SK-N-SH treated with all-trans-retinoic acid at 6 μM for 48 hours (cell line): Measurements from ENCODE around the gene MTA3.

Experiments
- ATAC-seq: fragments of 200-7000 bp; cut with Tn5 transposase; 3 replicates; pipeline ENCODE4 v1.9.1; 2020; ENCODE audit warnings: mild to moderate bottlenecking, moderate library complexity
- ARNTL ChIP-seq: fragments of 450-650 bp; formaldehyde crosslinking; IDR thresholded peaks from 2 replicates; pipeline ENCODE4 v1.5.0; 2020; ENCODE audit warnings: low read depth, mild to moderate bottlenecking, moderate library complexity, borderline replicate concordance
- BACH2 ChIP-seq: fragments of 250-450 bp; sonication (Bioruptor Pico); IDR thresholded peaks from 2 replicates; pipeline ENCODE4 v1.9.0; 2021; ENCODE audit warnings: mild to moderate bottlenecking, borderline replicate concordance
- CSDC2 ChIP-seq: fragments of 250-450 bp; sonication (Bioruptor Pico); IDR thresholded peaks from 2 replicates; pipeline ENCODE4 v1.5.0; 2020; ENCODE audit warnings: mild to moderate bottlenecking, moderate library complexity
- ESRRG ChIP-seq: fragments of 250-450 bp; sonication (Bioruptor Pico); IDR thresholded peaks from 2 replicates; pipeline ENCODE4 v1.6.1; 2021; ENCODE audit warnings: mild to moderate bottlenecking
- GLIS3 ChIP-seq: fragments of 250-450 bp; sonication (Bioruptor Pico); IDR thresholded peaks from 2 replicates; pipeline ENCODE4 v1.5.0; 2020; ENCODE audit warnings: mild to moderate bottlenecking, moderate library complexity
- OSR1 ChIP-seq: fragments of 250-450 bp; sonication (Bioruptor Pico); IDR thresholded peaks from 2 replicates; pipeline ENCODE4 v1.8.0; 2022; ENCODE audit warnings: moderate library complexity, mild to moderate bottlenecking, inconsistent platforms
- RARB ChIP-seq: fragments of 250-450 bp; sonication (Bioruptor Pico); IDR thresholded peaks from 2 replicates; pipeline ENCODE4 v1.8.0; 2021; ENCODE audit warnings: mild to moderate bottlenecking, moderate library complexity
- SNAI2 ChIP-seq: fragments of 250-450 bp; sonication (Bioruptor Pico); IDR thresholded peaks from 2 replicates; pipeline ENCODE4 v1.5.0; 2020; ENCODE audit warnings: mild to moderate bottlenecking, moderate library complexity
- TCF4 ChIP-seq: fragments of 250-450 bp; sonication (Bioruptor Pico); IDR thresholded peaks from 2 replicates; pipeline ENCODE4 v1.8.0; 2021; ENCODE audit warnings: mild to moderate bottlenecking, moderate library complexity, borderline replicate concordance
- ZC3H10 ChIP-seq: fragments of 250-450 bp; sonication (Bioruptor Pico); IDR thresholded peaks from 2 replicates; pipeline ENCODE4 v1.5.1; 2021; ENCODE audit warnings: mild to moderate bottlenecking, moderate library complexity
- ZFP3 ChIP-seq: fragments of 250-450 bp; sonication (Bioruptor Pico); IDR thresholded peaks from 2 replicates; pipeline ENCODE4 v1.5.0; 2020; ENCODE audit warnings: mild to moderate bottlenecking, moderate library complexity
- ZFP30 ChIP-seq: fragments of 450-650 bp; formaldehyde crosslinking; IDR thresholded peaks from 2 replicates; pipeline ENCODE4 v1.5.0; 2022; ENCODE audit warnings: mild to moderate bottlenecking, moderate library complexity
- ZNF565 ChIP-seq: fragments of 450-650 bp; formaldehyde crosslinking; conservative IDR thresholded peaks from 2 replicates; pipeline ENCODE4 v1.5.0; 2020; ENCODE audit warnings: low read depth, mild to moderate bottlenecking, moderate library complexity
- ZNF70 ChIP-seq: fragments of 450-650 bp; formaldehyde crosslinking; IDR thresholded peaks from 2 replicates; pipeline ENCODE4 v1.5.0; 2020; ENCODE audit warnings: mild to moderate bottlenecking, moderate library complexity
- ZNF8 ChIP-seq: fragments of 450-650 bp; formaldehyde crosslinking; IDR thresholded peaks from 2 replicates; pipeline ENCODE4 v1.5.0; 2020; ENCODE audit warnings: mild to moderate bottlenecking, moderate library complexity
- TF ChIP-seq, protein P1 (sequence below): fragments of 250-450 bp; sonication (Bioruptor Pico); IDR thresholded peaks from 2 replicates; pipeline ENCODE4 v1.5.1; 2020; ENCODE audit warnings: low read depth, mild to moderate bottlenecking, moderate library complexity
- TF ChIP-seq, protein P2 (sequence below): fragments of 250-450 bp; sonication (Bioruptor Pico); IDR thresholded peaks from 2 replicates; pipeline ENCODE4 v1.8.0; 2021; ENCODE audit warnings: low read depth, mild to moderate bottlenecking, moderate library complexity, borderline replicate concordance
- TF ChIP-seq, protein P3 (sequence below): fragments of 250-450 bp; sonication (Bioruptor Pico); IDR thresholded peaks from 2 replicates; pipeline ENCODE4 v1.5.1; 2021; ENCODE audit warnings: mild to moderate bottlenecking, moderate library complexity
- TF ChIP-seq, protein P4 (sequence below): fragments of 250-450 bp; sonication (Bioruptor Pico); IDR thresholded peaks from 2 replicates; pipeline ENCODE4 v1.5.0; 2020; ENCODE audit warnings: mild to moderate bottlenecking, moderate library complexity

MTA3 gene

DNA sequence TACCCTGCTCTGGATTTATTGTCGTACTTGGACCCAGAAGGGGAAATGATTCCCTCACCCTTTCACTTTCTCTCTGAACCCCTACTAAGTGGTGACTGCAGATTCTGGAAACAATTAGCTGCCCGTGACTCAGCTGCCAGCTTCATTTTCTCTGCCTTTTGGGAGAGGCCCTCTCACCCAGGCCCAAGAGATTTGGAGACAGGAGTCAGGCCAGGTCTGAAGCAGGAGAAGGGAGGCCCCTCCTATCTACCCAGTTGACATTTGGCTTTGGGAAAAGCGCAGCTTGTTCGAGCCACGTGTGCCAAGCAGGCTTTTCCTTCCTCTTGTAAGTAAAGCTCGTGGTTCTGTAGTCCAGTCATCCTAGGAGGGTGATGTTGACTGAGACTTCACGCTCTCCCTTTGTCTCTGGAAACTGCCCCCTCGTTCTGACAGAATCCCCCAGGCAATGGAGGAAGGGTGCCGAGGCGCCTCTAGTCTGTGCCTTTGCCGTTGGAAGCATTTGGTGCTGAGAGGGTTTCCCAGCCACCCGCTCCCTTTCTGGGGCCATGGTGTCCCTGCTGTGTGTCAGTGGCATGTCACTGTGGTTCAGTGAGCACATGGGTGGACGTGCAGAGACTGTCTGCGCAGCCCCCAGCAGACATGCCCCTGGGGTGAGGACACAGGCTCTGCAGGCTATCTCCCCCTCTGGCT lies 186.9 kb downstream of the MTA3 start:
- peak; percentile 56 for ATAC-seq
- TF ChIP-seq, protein P1, sequence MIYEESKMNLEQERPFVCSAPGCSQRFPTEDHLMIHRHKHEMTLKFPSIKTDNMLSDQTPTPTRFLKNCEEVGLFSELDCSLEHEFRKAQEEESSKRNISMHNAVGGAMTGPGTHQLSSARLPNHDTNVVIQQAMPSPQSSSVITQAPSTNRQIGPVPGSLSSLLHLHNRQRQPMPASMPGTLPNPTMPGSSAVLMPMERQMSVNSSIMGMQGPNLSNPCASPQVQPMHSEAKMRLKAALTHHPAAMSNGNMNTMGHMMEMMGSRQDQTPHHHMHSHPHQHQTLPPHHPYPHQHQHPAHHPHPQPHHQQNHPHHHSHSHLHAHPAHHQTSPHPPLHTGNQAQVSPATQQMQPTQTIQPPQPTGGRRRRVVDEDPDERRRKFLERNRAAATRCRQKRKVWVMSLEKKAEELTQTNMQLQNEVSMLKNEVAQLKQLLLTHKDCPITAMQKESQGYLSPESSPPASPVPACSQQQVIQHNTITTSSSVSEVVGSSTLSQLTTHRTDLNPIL (CRISPR knock-in tag): no peak
- no peak for TF ChIP-seq ZFP30 (CRISPR knock-in tag)
- no peak for TF ChIP-seq RARB
- no peak for TF ChIP-seq GLIS3 (CRISPR knock-in tag)
- TF ChIP-seq, protein P2, sequence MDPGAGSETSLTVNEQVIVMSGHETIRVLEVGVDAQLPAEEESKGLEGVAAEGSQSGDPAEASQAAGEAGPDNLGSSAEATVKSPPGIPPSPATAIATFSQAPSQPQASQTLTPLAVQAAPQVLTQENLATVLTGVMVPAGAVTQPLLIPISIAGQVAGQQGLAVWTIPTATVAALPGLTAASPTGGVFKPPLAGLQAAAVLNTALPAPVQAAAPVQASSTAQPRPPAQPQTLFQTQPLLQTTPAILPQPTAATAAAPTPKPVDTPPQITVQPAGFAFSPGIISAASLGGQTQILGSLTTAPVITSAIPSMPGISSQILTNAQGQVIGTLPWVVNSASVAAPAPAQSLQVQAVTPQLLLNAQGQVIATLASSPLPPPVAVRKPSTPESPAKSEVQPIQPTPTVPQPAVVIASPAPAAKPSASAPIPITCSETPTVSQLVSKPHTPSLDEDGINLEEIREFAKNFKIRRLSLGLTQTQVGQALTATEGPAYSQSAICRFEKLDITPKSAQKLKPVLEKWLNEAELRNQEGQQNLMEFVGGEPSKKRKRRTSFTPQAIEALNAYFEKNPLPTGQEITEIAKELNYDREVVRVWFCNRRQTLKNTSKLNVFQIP (CRISPR knock-in tag): no peak
- no peak for TF ChIP-seq ESRRG
- no peak for TF ChIP-seq ZNF8
- TF ChIP-seq ZNF565 (CRISPR knock-in tag): no peak
- no peak for TF ChIP-seq OSR1
- TF ChIP-seq TCF4 (CRISPR knock-in tag): no peak
- no peak for TF ChIP-seq SNAI2 (CRISPR knock-in tag)

DNA sequence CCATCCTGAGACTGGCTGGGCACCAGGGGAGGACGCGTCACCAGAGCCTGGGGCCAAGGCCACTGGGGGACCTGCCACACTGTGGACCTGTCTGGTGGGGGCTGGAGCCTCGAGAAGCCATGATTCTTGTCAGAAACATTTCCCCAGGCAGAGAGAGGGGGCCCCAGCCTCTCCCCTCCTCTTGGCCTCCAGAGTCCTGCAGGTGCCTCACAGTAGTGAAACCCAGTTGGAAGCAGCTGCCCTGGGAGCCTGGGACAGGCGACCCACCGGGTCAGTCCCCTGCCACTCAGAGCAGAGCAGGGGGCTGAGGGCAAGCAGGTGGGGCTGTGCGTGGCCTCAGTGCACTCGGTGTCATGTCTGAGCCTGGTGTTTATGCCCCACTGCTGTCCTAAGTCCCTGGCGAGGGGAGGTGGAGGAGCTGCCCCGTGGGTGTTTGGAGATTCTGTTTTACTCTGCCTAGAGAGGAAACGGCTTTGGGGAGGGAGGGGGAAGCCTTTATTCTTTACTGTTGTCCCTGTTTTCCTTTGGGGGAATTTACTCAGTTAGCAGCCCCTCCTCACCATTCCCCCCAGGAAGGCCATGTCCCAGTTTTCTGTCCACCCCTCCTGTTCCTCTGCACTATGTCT lies 187.8 kb downstream of the MTA3 start:
- TF ChIP-seq, protein P3, sequence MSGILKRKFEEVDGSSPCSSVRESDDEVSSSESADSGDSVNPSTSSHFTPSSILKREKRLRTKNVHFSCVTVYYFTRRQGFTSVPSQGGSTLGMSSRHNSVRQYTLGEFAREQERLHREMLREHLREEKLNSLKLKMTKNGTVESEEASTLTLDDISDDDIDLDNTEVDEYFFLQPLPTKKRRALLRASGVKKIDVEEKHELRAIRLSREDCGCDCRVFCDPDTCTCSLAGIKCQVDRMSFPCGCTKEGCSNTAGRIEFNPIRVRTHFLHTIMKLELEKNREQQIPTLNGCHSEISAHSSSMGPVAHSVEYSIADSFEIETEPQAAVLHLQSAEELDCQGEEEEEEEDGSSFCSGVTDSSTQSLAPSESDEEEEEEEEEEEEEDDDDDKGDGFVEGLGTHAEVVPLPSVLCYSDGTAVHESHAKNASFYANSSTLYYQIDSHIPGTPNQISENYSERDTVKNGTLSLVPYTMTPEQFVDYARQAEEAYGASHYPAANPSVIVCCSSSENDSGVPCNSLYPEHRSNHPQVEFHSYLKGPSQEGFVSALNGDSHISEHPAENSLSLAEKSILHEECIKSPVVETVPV (CRISPR knock-in tag): no peak
- TF ChIP-seq ZFP3 (CRISPR knock-in tag): no peak
- TF ChIP-seq ZFP30 (CRISPR knock-in tag): no peak
- TF ChIP-seq BACH2 (CRISPR knock-in tag): no peak
- no peak for TF ChIP-seq ARNTL (CRISPR knock-in tag)
- no peak for TF ChIP-seq CSDC2
- no peak for TF ChIP-seq SNAI2 (CRISPR knock-in tag)
- TF ChIP-seq ZNF70 (CRISPR knock-in tag): no peak
- no peak for ATAC-seq

DNA sequence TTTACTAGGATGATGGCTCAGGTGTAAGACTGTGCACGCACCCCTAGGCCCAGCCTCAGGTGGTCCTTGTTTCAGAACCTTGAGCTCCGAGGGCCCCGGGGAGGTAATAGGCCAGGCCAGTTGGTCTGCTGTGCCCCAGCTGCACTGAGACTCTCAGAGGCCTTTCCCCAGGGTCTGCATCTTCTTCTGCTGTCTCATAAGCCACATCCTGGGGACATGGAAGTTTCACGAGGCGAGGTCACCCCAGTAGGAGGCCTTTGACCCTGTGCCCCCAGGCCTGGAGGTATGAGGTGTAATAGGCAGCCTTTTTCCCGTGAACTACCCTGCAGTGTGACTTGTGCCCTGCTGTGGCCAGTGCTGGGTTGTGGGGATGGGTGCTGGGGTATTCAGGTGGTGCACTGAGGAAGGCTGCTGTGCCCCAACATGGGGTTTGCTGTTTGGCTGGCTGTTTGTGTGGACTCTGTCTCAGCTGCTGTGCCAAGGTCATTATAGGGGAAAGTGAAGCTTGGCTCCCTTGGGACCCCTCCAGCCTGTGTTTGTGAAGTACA lies 188.6 kb downstream of the MTA3 start:
- ATAC-seq: no peak
- TF ChIP-seq RARB (no peak), ESRRG (no peak), OSR1 (no peak), ZC3H10 (CRISPR knock-in tag) (no peak), ZFP3 (CRISPR knock-in tag) (no peak)
- TF ChIP-seq, protein P4, sequence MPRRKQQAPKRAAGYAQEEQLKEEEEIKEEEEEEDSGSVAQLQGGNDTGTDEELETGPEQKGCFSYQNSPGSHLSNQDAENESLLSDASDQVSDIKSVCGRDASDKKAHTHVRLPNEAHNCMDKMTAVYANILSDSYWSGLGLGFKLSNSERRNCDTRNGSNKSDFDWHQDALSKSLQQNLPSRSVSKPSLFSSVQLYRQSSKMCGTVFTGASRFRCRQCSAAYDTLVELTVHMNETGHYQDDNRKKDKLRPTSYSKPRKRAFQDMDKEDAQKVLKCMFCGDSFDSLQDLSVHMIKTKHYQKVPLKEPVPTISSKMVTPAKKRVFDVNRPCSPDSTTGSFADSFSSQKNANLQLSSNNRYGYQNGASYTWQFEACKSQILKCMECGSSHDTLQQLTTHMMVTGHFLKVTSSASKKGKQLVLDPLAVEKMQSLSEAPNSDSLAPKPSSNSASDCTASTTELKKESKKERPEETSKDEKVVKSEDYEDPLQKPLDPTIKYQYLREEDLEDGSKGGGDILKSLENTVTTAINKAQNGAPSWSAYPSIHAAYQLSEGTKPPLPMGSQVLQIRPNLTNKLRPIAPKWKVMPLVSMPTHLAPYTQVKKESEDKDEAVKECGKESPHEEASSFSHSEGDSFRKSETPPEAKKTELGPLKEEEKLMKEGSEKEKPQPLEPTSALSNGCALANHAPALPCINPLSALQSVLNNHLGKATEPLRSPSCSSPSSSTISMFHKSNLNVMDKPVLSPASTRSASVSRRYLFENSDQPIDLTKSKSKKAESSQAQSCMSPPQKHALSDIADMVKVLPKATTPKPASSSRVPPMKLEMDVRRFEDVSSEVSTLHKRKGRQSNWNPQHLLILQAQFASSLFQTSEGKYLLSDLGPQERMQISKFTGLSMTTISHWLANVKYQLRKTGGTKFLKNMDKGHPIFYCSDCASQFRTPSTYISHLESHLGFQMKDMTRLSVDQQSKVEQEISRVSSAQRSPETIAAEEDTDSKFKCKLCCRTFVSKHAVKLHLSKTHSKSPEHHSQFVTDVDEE (CRISPR knock-in tag): no peak
- TF ChIP-seq, protein P2 (CRISPR knock-in tag): no peak
